ENCODE measurements around the gene MAGEB17. TPM values are rescaled to one million over a fixed set of nuclear protein-coding genes. Genes with fewer than 3 reads are reported as not detected.
A peak's percentile ranks its signal among the peaks of the same experiment; 100 is the strongest.

Gene MAGEB17
- total and polyA plus RNA-seq, 2 of the 8 experiments (the other 6 are each of a cell fraction or from before 2014, with no cell fraction given): 0.48 to 1.1 TPM

GRCh38 chrX:16210061-16210460 is 42.8 kb downstream of the MAGEB17 start:
- CTCF ChIA-PET (ENCODE audit: partially characterized antibody): interaction anchor here (1.0 kb wide), 1 partner anchor 9 kb away, joined by 3 read pairs; no protein-coding TSS in a partner anchor
- 100% methylated on average over 3 of the region's 3 CpGs; no CpG with 5 or more reads in 1 of the 2 experiments for whole genome bisulfite sequencing, 2 experiments (ENCODE audit: extremely low coverage in 1 of 2, insufficient coverage in 1 of 2, insufficient read length in 1 of 2, insufficient replicate concordance in 2 of 2, low coverage in 1 of 2, low lambda C conversion rate in 2 of 2, missing lambda C conversion rate in 1 of 2)
- Histone ChIP-seq H3K36me3 (ENCODE audit: control insufficient read depth in 2 of 4, insufficient read depth in 4 of 4, low read length in 3 of 4) (no peaks in the 10 kb centered on the region), H2BK20ac (ENCODE audit: low read length) (no peak overlapping the region), H4K20me1 (replicated peaks in 1 of 2; ENCODE audit: control insufficient read depth in 1 of 2, insufficient read depth in 2 of 2, low read length in 2 of 2) (no peaks in the 10 kb centered on the region), H2AK5ac (ENCODE audit: low read depth, low read length) (0 out of 2 replicates have a peak overlapping the region, but pooled peaks have one; percentile 86), H3K27me3 (replicated peaks in 1 of 4; ENCODE audit: control insufficient read depth in 3 of 4, extremely low read depth in 1 of 4, insufficient read depth in 3 of 4, low read length in 3 of 4) (no peaks in the 10 kb centered on the region), H3K18ac (ENCODE audit: extremely low read depth, low read length) (no peak overlapping the region), H3K9ac (replicated peaks in 1 of 4; ENCODE audit: extremely low read depth in 1 of 4, low read depth in 3 of 4, low read length in 3 of 4) (no peak overlapping the region), H4K5ac (ENCODE audit: insufficient read length, low read depth, low read length) (no peak overlapping the region), H2BK12ac (ENCODE audit: low read depth, low read length) (no peak overlapping the region), H3K79me2 (ENCODE audit: control insufficient read depth in 1 of 2, insufficient read depth in 2 of 2, low read length in 2 of 2) (no peaks in the 10 kb centered on the region), H4K91ac (replicated peaks; ENCODE audit: insufficient read length, low read length) (peak overlapping the region; percentile 80), H3K79me1 (ENCODE audit: low read depth, low read length) (no peaks in the 10 kb centered on the region), H3K4me3 (ENCODE audit: extremely low read depth in 1 of 4, insufficient read depth in 2 of 4, low read depth in 3 of 4, low read length in 4 of 4) (no peak overlapping the region), H3K9me3 (ENCODE audit: insufficient read depth in 2 of 2, low read depth in 1 of 2, low read length in 1 of 2) (no peaks in the 10 kb centered on the region), H3K4ac (replicated peaks; ENCODE audit: insufficient read length, low read depth, low read length) (no peak overlapping the region), H3K14ac (ENCODE audit: insufficient read length) (no peak overlapping the region), H3K23me2 (ENCODE audit: low read depth, low read length) (no peaks in the 10 kb centered on the region), H3K4me1 (replicated peaks in 1 of 4; ENCODE audit: control insufficient read depth in 3 of 4, insufficient read depth in 4 of 4, low read length in 3 of 4) (peaks cover 0 to 13% (median 0%) of the 10 kb centered on the region in 4 experiments; a peak in 2 of 7 replicates), H3K23ac (ENCODE audit: insufficient read length) (no peak overlapping the region), H3K27ac (ENCODE audit: low read depth, low read length) (no peak overlapping the region), H4K8ac (ENCODE audit: extremely low read depth, insufficient read depth, low read length) (no peak overlapping the region), H2BK5ac (ENCODE audit: low read depth, low read length) (no peak overlapping the region; the same call in 1 of the 2 replicates), H2AFZ (ENCODE audit: low read length) (no peak overlapping the region), H3K4me2 (ENCODE audit: insufficient read depth in 1 of 2, low read depth in 2 of 2, low read length in 2 of 2) (no peak overlapping the region), H2BK120ac (replicated peaks; ENCODE audit: low read depth, low read length) (no peak overlapping the region), H3K56ac (replicated peaks; ENCODE audit: insufficient read length, low read depth, low read length) (no peak overlapping the region), H2BK15ac (ENCODE audit: low read length) (no peak overlapping the region)
- POLR2A ChIA-PET (ENCODE audit: partially characterized antibody): interaction anchor here (1.0 to 1.5 kb wide), 2 partner anchors 24 to 31 kb away, joined by 3 to 4 read pairs; no protein-coding TSS in a partner anchor
- FAIRE-seq: no peak
- no peak for DNase-seq (ENCODE audit: low read depth in 1 of 2, low spot score in 2 of 2)
- TF ChIP-seq SAP30 (IDR thresholded peaks at IDR 0.05; ENCODE audit: insufficient read depth, insufficient replicate concordance, low read length): no peak
- no peak for TF ChIP-seq RNF2 (IDR thresholded peaks at IDR 0.05; ENCODE audit: borderline replicate concordance, low read depth, low read length, missing control alignments, poor library complexity, severe bottlenecking)
- no peak for TF ChIP-seq TAF1 (IDR thresholded peaks at IDR 0.05; ENCODE audit: low read depth, low read length)
- no peak for TF ChIP-seq POLR2AphosphoS5 (IDR thresholded peaks at IDR 0.05; ENCODE audit: low read depth, low read length)
- no peak for TF ChIP-seq SIRT6 (IDR thresholded peaks at IDR 0.05; ENCODE audit: low read length)
- no peak for TF ChIP-seq NANOG (IDR thresholded peaks at IDR 0.05; ENCODE audit: insufficient read depth, low read depth, low read length, poor library complexity, severe bottlenecking)
- no peak for TF ChIP-seq SIN3A (conservative IDR thresholded peaks at IDR 0.05 in 1 of 2, IDR thresholded peaks at IDR 0.05 in 1 of 2; ENCODE audit: low read depth in 1 of 2, low read length in 2 of 2)
- TF ChIP-seq NRF1 (IDR thresholded peaks at IDR 0.05; ENCODE audit: low read depth, low read length): no peak
